GM21723 (cell line): Measurements from ENCODE around the gene FER1L5.
"Not testable (repeated sequence)": the region's sequence is repeated elsewhere in the genome, so short reads cannot be mapped to it uniquely, and the experiment has no call there.

Source experiments
- ATAC-seq: cut with Tn5 transposase; IDR thresholded peaks from one replicate; pipeline ENCODE4 v1.9.1; 2021; ENCODE audit warnings: mild to moderate bottlenecking, moderate library complexity; ENCODE audit not compliant: unreplicated experiment

The FER1L5 gene

GRCh38 chr2:96633641-96634040 is 8.9 kb upstream of the FER1L5 start:
- ATAC-seq = no peak

- no peak for ATAC-seq
Observed at GRCh38 chr2:96636551-96637171, 5.9 kb upstream of the FER1L5 start.

- ATAC-seq = peak; percentile 68
Observed at GRCh38 chr2:96637385-96638143, 5.0 kb upstream of the FER1L5 start.

- ATAC-seq = peak; percentile 80
Observed at GRCh38 chr2:96638144-96639121, 4.1 kb upstream of the FER1L5 start, which contains the start of gene KANSL3. Gene KANSL3 (minus strand): TSS chr2:96638312. CDS start chr2:96637135, 1,177 bp downstream.

GRCh38 chr2:96647681-96648080 is 5.1 kb downstream of the FER1L5 start:
- no peak for ATAC-seq

- ATAC-seq = no peak
Observed at GRCh38 chr2:96648306-96648930, 5.9 kb downstream of the FER1L5 start.

GRCh38 chr2:96649342-96649741 is 6.8 kb downstream of the FER1L5 start:
- ATAC-seq = no peak

GRCh38 chr2:96651793-96652192 is 9.2 kb downstream of the FER1L5 start:
- no peak for ATAC-seq

GRCh38 chr2:96654791-96655190 is 12.2 kb downstream of the FER1L5 start:
- ATAC-seq = not testable (repeated sequence)

- no peak for ATAC-seq
Observed at GRCh38 chr2:96655526-96655925, 13.0 kb downstream of the FER1L5 start.

GRCh38 chr2:96656540-96656939 is 14.0 kb downstream of the FER1L5 start:
- ATAC-seq = no peak

- ATAC-seq = no peak
Observed at GRCh38 chr2:96661324-96661723, 18.8 kb downstream of the FER1L5 start.

- no peak for ATAC-seq
Observed at GRCh38 chr2:96662360-96662759, 19.8 kb downstream of the FER1L5 start.

GRCh38 chr2:96663177-96663576 is 20.6 kb downstream of the FER1L5 start:
- ATAC-seq = no peak

- no peak for ATAC-seq
Observed at GRCh38 chr2:96663829-96664228, 21.3 kb downstream of the FER1L5 start.

- no peak for ATAC-seq
Observed at GRCh38 chr2:96664366-96664925, 21.9 kb downstream of the FER1L5 start.

GRCh38 chr2:96665083-96665569 is 22.6 kb downstream of the FER1L5 start:
- no peak for ATAC-seq

- ATAC-seq = not testable (repeated sequence)
Observed at GRCh38 chr2:96665717-96666116, 23.2 kb downstream of the FER1L5 start.

- ATAC-seq = no peak
Observed at GRCh38 chr2:96668771-96669170, 26.2 kb downstream of the FER1L5 start.

- ATAC-seq = no peak
Observed at GRCh38 chr2:96669539-96670215, 27.1 kb downstream of the FER1L5 start.
